ENCODE measurements around the gene KIAA1671. TPM values are rescaled to one million over a fixed set of nuclear protein-coding genes. Genes with fewer than 3 reads are reported as not detected.

Gene KIAA1671
- total RNA-seq, 1 experiment from 2014 or later: 4.7 TPM

GRCh38 chr22:25068707-25069106 is 116.2 kb downstream of the KIAA1671 start:
- no peak for DNase-seq (ENCODE audit: low read depth)

GRCh38 chr22:25069426-25069757 is 116.9 kb downstream of the KIAA1671 start:
- no peak for DNase-seq (ENCODE audit: low read depth)

GRCh38 chr22:25069758-25070481 is 117.4 kb downstream of the KIAA1671 start:
- DNase-seq (ENCODE audit: low read depth): no peak

- DNase-seq (ENCODE audit: low read depth): no peak
Observed at GRCh38 chr22:25070956-25071355, 118.4 kb downstream of the KIAA1671 start.

GRCh38 chr22:25071720-25072119 is 119.2 kb downstream of the KIAA1671 start:
- DNase-seq (ENCODE audit: low read depth): no peak

GRCh38 chr22:25072406-25072805 is 119.9 kb downstream of the KIAA1671 start:
- no peak for DNase-seq (ENCODE audit: low read depth)

- no peak for DNase-seq (ENCODE audit: low read depth)
Observed at GRCh38 chr22:25076336-25076735, 123.8 kb downstream of the KIAA1671 start.

GRCh38 chr22:25077056-25077455 is 124.5 kb downstream of the KIAA1671 start:
- no peak for DNase-seq (ENCODE audit: low read depth)

- DNase-seq (ENCODE audit: low read depth): no peak
Observed at GRCh38 chr22:25077964-25078363, 125.4 kb downstream of the KIAA1671 start.

GRCh38 chr22:25078591-25078990 is 126.1 kb downstream of the KIAA1671 start:
- DNase-seq (ENCODE audit: low read depth): no peak

- no peak for DNase-seq (ENCODE audit: low read depth)
Observed at GRCh38 chr22:25080855-25081254, 128.3 kb downstream of the KIAA1671 start.

GRCh38 chr22:25081409-25081824 is 128.9 kb downstream of the KIAA1671 start:
- DNase-seq (ENCODE audit: low read depth): peak; percentile 20

GRCh38 chr22:25082096-25082495 is 129.6 kb downstream of the KIAA1671 start:
- DNase-seq (ENCODE audit: low read depth): no peak

GRCh38 chr22:25083056-25083806 is 130.7 kb downstream of the KIAA1671 start:
- DNase-seq (ENCODE audit: low read depth): no peak

- no peak for DNase-seq (ENCODE audit: low read depth)
Observed at GRCh38 chr22:25083807-25084200, 131.3 kb downstream of the KIAA1671 start.

- peak; percentile 34 for DNase-seq (ENCODE audit: low read depth)
Observed at GRCh38 chr22:25084405-25085107, 132.0 kb downstream of the KIAA1671 start.

- DNase-seq (ENCODE audit: low read depth): no peak
Observed at GRCh38 chr22:25085156-25085555, 132.6 kb downstream of the KIAA1671 start.

GRCh38 chr22:25085930-25086901 is 133.7 kb downstream of the KIAA1671 start:
- no peak for DNase-seq (ENCODE audit: low read depth)

GRCh38 chr22:25086902-25087282 is 134.4 kb downstream of the KIAA1671 start:
- DNase-seq (ENCODE audit: low read depth): no peak

GRCh38 chr22:25090225-25090890 is 137.8 kb downstream of the KIAA1671 start:
- DNase-seq (ENCODE audit: low read depth): no peak

- DNase-seq (ENCODE audit: low read depth): no peak
Observed at GRCh38 chr22:25091458-25091857, 138.9 kb downstream of the KIAA1671 start.
